Gastrocnemius medialis (tissue), 4 donors: ENCODE measurements around the gene NETO1.

Source experiments
- CTCF ChIP-seq, 5 experiments: fragments of 450-650 bp in 3 of 5; fragments of 200-600 bp in 2 of 5; sonication (generic) in 2 of 5; IDR thresholded peaks in 4 of 5; conservative IDR thresholded peaks in 1 of 5; 1 replicate in 4 of 5; 2 replicates in 1 of 5; pipeline ENCODE4 v1.5.1; 2016 to 2019; ENCODE audit warnings: antibody characterized with exemption in 5 of 5, mild to moderate bottlenecking in 3 of 5, moderate library complexity in 3 of 5
- POLR2A ChIP-seq, 2 donors: fragments of 450-650 bp; IDR thresholded peaks; one replicate each; pipeline ENCODE4 v1.6.1; 2017; ENCODE audit warnings: antibody characterized with exemption in 2 of 2, mild to moderate bottlenecking in 2 of 2, moderate library complexity in 2 of 2

GRCh38 chr18:72833471-72833870 is 34.3 kb downstream of the NETO1 start:
- TF ChIP-seq CTCF (IDR thresholded peaks at IDR 0.05 in 4 of 5, conservative IDR thresholded peaks at IDR 0.05 in 1 of 5) (no peak), POLR2A (IDR thresholded peaks at IDR 0.05) (no peak)
